Suppressor macrophage treated with lipopolysaccharide for 4 hours (primary cell): Measurements from ENCODE around the gene STX8.

Experiments
- DNase-seq: peaks from one replicate; pipeline ENCODE4 v3.0.0-alpha.2; 2020

Gene STX8

GRCh38 chr17:9554715-9555114, 20.9 kb downstream of the STX8 start:
- DNase-seq = peak; percentile 57

GRCh38 chr17:9553596-9553995, 22.0 kb downstream of the STX8 start:
- DNase-seq = no peak

GRCh38 chr17:9553181-9553580, 22.4 kb downstream of the STX8 start:
- DNase-seq = no peak

GRCh38 chr17:9549215-9549614, 26.4 kb downstream of the STX8 start:
- DNase-seq = no peak

GRCh38 chr17:9544221-9544620, 31.4 kb downstream of the STX8 start:
- DNase-seq = no peak

- DNase-seq = no peak
Measured at GRCh38 chr17:9541718-9542117, 33.9 kb downstream of the STX8 start.

GRCh38 chr17:9538626-9539025, 37.0 kb downstream of the STX8 start:
- DNase-seq = no peak

- no peak for DNase-seq
Measured at GRCh38 chr17:9537177-9537776, 38.3 kb downstream of the STX8 start.

- DNase-seq = no peak
Measured at GRCh38 chr17:9536061-9536460, 39.6 kb downstream of the STX8 start.

- DNase-seq = peak; percentile 52
Measured at GRCh38 chr17:9533441-9533840, 42.2 kb downstream of the STX8 start.

GRCh38 chr17:9532715-9533114, 42.9 kb downstream of the STX8 start:
- DNase-seq = no peak

- no peak for DNase-seq
Measured at GRCh38 chr17:9531034-9531433, 44.6 kb downstream of the STX8 start.

GRCh38 chr17:9529033-9529700, 46.5 kb downstream of the STX8 start:
- peak; percentile 11 for DNase-seq

GRCh38 chr17:9527788-9528187, 47.8 kb downstream of the STX8 start:
- no peak for DNase-seq

- peak; percentile 50 for DNase-seq
Measured at GRCh38 chr17:9522074-9522473, 53.5 kb downstream of the STX8 start.

- DNase-seq = peak; percentile 21
Measured at GRCh38 chr17:9521062-9521461, 54.6 kb downstream of the STX8 start.

GRCh38 chr17:9520649-9521048, 55.0 kb downstream of the STX8 start:
- DNase-seq = no peak

- DNase-seq = no peak
Measured at GRCh38 chr17:9519583-9520272, 55.9 kb downstream of the STX8 start.

GRCh38 chr17:9517396-9517795, 58.2 kb downstream of the STX8 start:
- no peak for DNase-seq

GRCh38 chr17:9513266-9513665, 62.4 kb downstream of the STX8 start:
- no peak for DNase-seq

- no peak for DNase-seq
Measured at GRCh38 chr17:9512323-9513168, 63.1 kb downstream of the STX8 start.

- no peak for DNase-seq
Measured at GRCh38 chr17:9509236-9509816, 66.3 kb downstream of the STX8 start.

- DNase-seq = no peak
Measured at GRCh38 chr17:9499041-9499440, 76.6 kb downstream of the STX8 start.
